HCT116 (cell line): Measurements from ENCODE around the gene C1orf35. TPM values are rescaled to one million over a fixed set of nuclear protein-coding genes. Genes with fewer than 3 reads are reported as not detected.

Experiments used
- ATAC-seq: fragments of 200-7000 bp; cut with Tn5 transposase; 2 replicates; pipeline ENCODE4 v1.9.1; 2020; ENCODE audit warnings: mild to moderate bottlenecking, moderate library complexity
- BruUV-seq: library from RNA; stranded (reverse); fragments of 400-500 nt; replicated peaks from 2 replicates; lab custom pipeline; 2021; lab: Mats Ljungman, UMichigan
- CTCF ChIA-PET: fragments of 300-600 bp; sonication (Branson Sonifier 250); formaldehyde crosslinking; loops from one replicate; lab custom pipeline; 2021; ENCODE audit warnings: antibody characterized with exemption; lab: Charles Lee
- POLR2A ChIA-PET: fragments of 300-600, 350-600 bp; sonication (Branson Sonifier 250); formaldehyde crosslinking; loops from one replicate; lab custom pipeline; 2021; ENCODE audit warnings: antibody characterized with exemption; lab: Charles Lee
- RAD21 ChIA-PET, 2 experiments: fragments of 300-600 bp; sonication (Branson Sonifier 250); formaldehyde crosslinking; loops; one replicate each; lab custom pipeline; 2023; ENCODE audit warnings: low total read pairs in 2 of 2; ENCODE audit not compliant: uncharacterized antibody in 2 of 2, unreplicated experiment in 2 of 2, low non-redundant PET in 1 of 2; lab: Charles Lee
- DNase-seq: peaks from one replicate; pipeline ENCODE4 v3.0.0-alpha.2; 2010; ENCODE audit warnings: low read depth, low spot score
- H2AFZ ChIP-seq: fragments of 200-600 bp; shearing (Covaris generic), sonication (generic); 2 replicates; pipeline ENCODE4 v1.6.1; 2017; ENCODE audit warnings: low read depth, mixed run types, mixed read lengths, antibody characterized with exemption, low read length; ENCODE audit not compliant: poor library complexity, severe bottlenecking
- H3K27ac ChIP-seq: 2 replicates; pipeline ENCODE4 v1.5.1; 2012; ENCODE audit warnings: low read depth, low read length
- H3K27me3 ChIP-seq: fragments of 200-600 bp; sonication (generic); 2 replicates; pipeline ENCODE4 v1.6.1; 2016; ENCODE audit warnings: mixed run types, low read length, mixed read lengths; ENCODE audit not compliant: insufficient read depth
- H3K36me3 ChIP-seq, 2 experiments: fragments of 200-500 bp in 1 of 2; fragments of 200-600 bp in 1 of 2; sonication (Bioruptor generic) in 1 of 2; sonication (generic) in 1 of 2; 2 replicates each; pipeline versions ENCODE4 v1.5.1 to v1.6.1; 2014 to 2016; ENCODE audit warnings: low read length in 2 of 2, inconsistent platforms in 1 of 2, mixed read lengths in 1 of 2, mixed run types in 1 of 2; ENCODE audit not compliant: insufficient read depth in 2 of 2, control insufficient read depth in 1 of 2
- H3K4me1 ChIP-seq, 2 experiments: fragments of 200-600 bp in 1 of 2; sonication (generic) in 1 of 2; 2 replicates each; pipeline versions ENCODE4 v1.5.1 to v1.6.1; 2012 to 2017; ENCODE audit warnings: low read length in 2 of 2, inconsistent platforms in 1 of 2, mild to moderate bottlenecking in 1 of 2, mixed read lengths in 1 of 2, mixed run types in 1 of 2, moderate library complexity in 1 of 2; ENCODE audit not compliant: insufficient read depth in 2 of 2, control insufficient read depth in 1 of 2
- H3K4me2 ChIP-seq: fragments of 200-600 bp; sonication (generic); 2 replicates; pipeline ENCODE4 v1.6.1; 2017; ENCODE audit warnings: mixed run types, low read length, mixed read lengths
- H3K4me3 ChIP-seq, 2 experiments: fragments of 200-600 bp in 1 of 2; sonication (generic) in 1 of 2; replicated peaks in 1 of 2; 2 replicates each; pipeline ENCODE4 v1.5.1; 2011 to 2016; ENCODE audit warnings: low read length in 2 of 2, control low read depth in 1 of 2, low read depth in 1 of 2, mild to moderate bottlenecking in 1 of 2, mixed read lengths in 1 of 2, mixed run types in 1 of 2
- H3K79me2 ChIP-seq: fragments of 200-600 bp; sonication (generic); 2 replicates; pipeline ENCODE4 v1.6.1; 2017; ENCODE audit warnings: mild to moderate bottlenecking, mixed run types, low read length, moderate library complexity, mixed read lengths; ENCODE audit not compliant: insufficient read depth
- H3K9ac ChIP-seq: fragments of 200-600 bp; sonication (generic); 2 replicates; pipeline ENCODE4 v1.6.1; 2016; ENCODE audit warnings: low read length, mixed read lengths
- H3K9me2 ChIP-seq: fragments of 200-600 bp; sonication (generic), shearing (Covaris generic); 2 replicates; pipeline ENCODE4 v1.6.1; 2017; ENCODE audit warnings: mixed run types, mild to moderate bottlenecking, moderate library complexity; ENCODE audit not compliant: insufficient read depth
- H3K9me3 ChIP-seq, 2 experiments: fragments of 200-500 bp in 1 of 2; fragments of 200-600 bp in 1 of 2; sonication (Bioruptor generic) in 1 of 2; sonication (generic) in 1 of 2; 2 replicates each; pipeline ENCODE4 v1.6.1; 2014 to 2017; ENCODE audit warnings: low read length in 2 of 2, mixed read lengths in 2 of 2, inconsistent platforms in 1 of 2, low read depth in 1 of 2, mild to moderate bottlenecking in 1 of 2, mixed run types in 1 of 2, moderate library complexity in 1 of 2; ENCODE audit not compliant: control insufficient read depth in 1 of 2, insufficient read depth in 1 of 2
- H4K20me1 ChIP-seq: fragments of 200-600 bp; sonication (generic), shearing (Covaris generic); 2 replicates; pipeline ENCODE4 v1.6.1; 2017; ENCODE audit warnings: mixed run types, mild to moderate bottlenecking, moderate library complexity; ENCODE audit not compliant: insufficient read depth
- CBX3 ChIP-seq: IDR thresholded peaks from 2 replicates; pipeline ENCODE4 v1.6.1; 2012; ENCODE audit warnings: low read depth
- EGR1 ChIP-seq: IDR thresholded peaks from 2 replicates; pipeline ENCODE4 v1.6.1; 2012; ENCODE audit warnings: low read depth
- ELF1 ChIP-seq: IDR thresholded peaks from 2 replicates; pipeline ENCODE4 v1.6.1; 2012; ENCODE audit warnings: low read depth, borderline replicate concordance
- EZH2 ChIP-seq: fragments of 200-600 bp; sonication (generic); IDR thresholded peaks from 2 replicates; pipeline ENCODE4 v1.6.1; 2017; ENCODE audit warnings: antibody characterized with exemption, mixed run types
- FOSL1 ChIP-seq: IDR thresholded peaks from 2 replicates; pipeline ENCODE4 v1.6.1; 2012; ENCODE audit warnings: low read depth
- POLR2A ChIP-seq: IDR thresholded peaks from 2 replicates; pipeline ENCODE4 v1.7.0; 2011; ENCODE audit warnings: borderline replicate concordance; ENCODE audit not compliant: insufficient read depth, insufficient read length; ENCODE audit errors: extremely low read depth
- SIN3A ChIP-seq: IDR thresholded peaks from 2 replicates; pipeline ENCODE4 v1.6.1; 2012; ENCODE audit warnings: low read depth
- TCF7L2 ChIP-seq: IDR thresholded peaks from 2 replicates; pipeline ENCODE4 v1.7.0; 2011; ENCODE audit warnings: borderline replicate concordance, inconsistent platforms; ENCODE audit not compliant: insufficient read depth, insufficient read length; ENCODE audit errors: extremely low read depth
- intact Hi-C: fragments of 100-400 bp; cut with micrococcal nuclease; formaldehyde crosslinking; loops from 2 replicates; pipeline ENCODE4 v1.10.0; 2022
- total RNA-seq: library from RNA; stranded (reverse); gene quantifications from one replicate; pipeline ENCODE4 v1.2.1, GENCODE V29; 2021; ENCODE audit not compliant: unreplicated experiment
- TF ChIP-seq, protein P1 (sequence below): IDR thresholded peaks from 2 replicates; pipeline ENCODE4 v1.6.1; 2012; ENCODE audit warnings: low read depth
- TF ChIP-seq, protein P2 (sequence below): IDR thresholded peaks from 2 replicates; pipeline ENCODE4 v1.6.1; 2012
- TF ChIP-seq, protein P3 (sequence below): IDR thresholded peaks from 2 replicates; pipeline ENCODE4 v1.6.1; 2011; ENCODE audit warnings: mild to moderate bottlenecking, low read length, moderate library complexity; ENCODE audit not compliant: insufficient replicate concordance; ENCODE audit errors: extremely low read depth

Gene C1orf35
- total RNA-seq, 1 experiment from 2014 or later = 26.1 TPM

DNA sequence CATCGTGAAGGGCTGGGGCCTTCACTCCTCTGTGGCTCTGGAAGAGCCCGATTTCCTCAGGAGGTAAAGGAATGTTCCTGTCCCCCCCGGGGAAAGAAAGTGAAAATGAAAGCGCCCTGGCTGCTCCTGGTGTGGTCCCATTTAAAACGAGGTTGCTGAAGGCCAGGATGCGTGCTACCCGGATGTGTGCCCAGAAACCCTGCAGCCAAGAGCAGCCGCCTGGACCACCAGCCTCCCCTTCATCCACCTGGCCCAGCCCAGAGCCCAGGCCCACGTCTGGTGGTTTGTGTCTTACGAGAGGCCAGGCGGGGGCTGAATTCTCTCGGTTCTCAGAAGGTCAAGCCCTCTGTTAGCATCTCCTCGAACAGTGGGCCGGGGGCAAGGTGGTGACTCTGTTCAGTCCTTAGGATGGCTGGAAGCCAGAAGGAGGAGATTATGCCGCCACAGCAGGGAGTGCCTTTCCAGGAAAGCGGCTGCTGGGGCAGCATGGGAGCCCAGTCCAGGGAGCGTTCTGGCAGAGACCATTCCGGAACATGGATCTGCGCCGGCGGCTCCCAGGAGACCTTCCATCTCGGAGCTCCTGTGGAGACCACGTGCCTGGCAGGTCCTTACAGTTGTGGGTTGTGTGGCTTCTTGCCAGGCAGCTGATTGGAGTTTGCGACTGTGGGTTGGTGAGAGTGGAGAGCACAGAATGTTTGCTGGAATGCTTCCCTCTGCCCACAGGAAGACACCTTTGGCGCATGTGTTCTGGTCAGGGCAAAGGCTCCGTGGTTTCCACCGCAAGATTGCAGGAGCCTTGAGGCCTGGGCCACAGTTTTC is 38.3 kb upstream of the C1orf35 start:
- ATAC-seq = no peak

More for the DNA sequence above, 38.3 kb upstream of the C1orf35 start:
- peaks cover 1% of the 10 kb centered on the region; the same call in 1 of the 2 replicates for H3K27me3 ChIP-seq
- peak overlapping the region; percentile 93 for H3K9ac ChIP-seq
- H2AFZ ChIP-seq = no peak overlapping the region
- H3K4me1 ChIP-seq = peaks cover 0 to 17% of the 10 kb centered on the region in 2 experiments; a peak in 3 of 4 replicates
- H3K36me3 ChIP-seq = no peaks in the 10 kb centered on the region
- ChIA-PET RAD21 (no interaction called here), POLR2A (no interaction called here), CTCF (no interaction called here)
- peak overlapping the region; percentile 99 for H3K4me2 ChIP-seq
- H3K4me3 ChIP-seq = peak overlapping the region; percentile 98
- peaks cover 58% of the 10 kb centered on the region for H3K79me2 ChIP-seq
- H3K27ac ChIP-seq = peak overlapping the region; percentile 79; the same call in 1 of the 2 replicates
- TF ChIP-seq TCF7L2 = no peak
- TF ChIP-seq, protein P1, sequence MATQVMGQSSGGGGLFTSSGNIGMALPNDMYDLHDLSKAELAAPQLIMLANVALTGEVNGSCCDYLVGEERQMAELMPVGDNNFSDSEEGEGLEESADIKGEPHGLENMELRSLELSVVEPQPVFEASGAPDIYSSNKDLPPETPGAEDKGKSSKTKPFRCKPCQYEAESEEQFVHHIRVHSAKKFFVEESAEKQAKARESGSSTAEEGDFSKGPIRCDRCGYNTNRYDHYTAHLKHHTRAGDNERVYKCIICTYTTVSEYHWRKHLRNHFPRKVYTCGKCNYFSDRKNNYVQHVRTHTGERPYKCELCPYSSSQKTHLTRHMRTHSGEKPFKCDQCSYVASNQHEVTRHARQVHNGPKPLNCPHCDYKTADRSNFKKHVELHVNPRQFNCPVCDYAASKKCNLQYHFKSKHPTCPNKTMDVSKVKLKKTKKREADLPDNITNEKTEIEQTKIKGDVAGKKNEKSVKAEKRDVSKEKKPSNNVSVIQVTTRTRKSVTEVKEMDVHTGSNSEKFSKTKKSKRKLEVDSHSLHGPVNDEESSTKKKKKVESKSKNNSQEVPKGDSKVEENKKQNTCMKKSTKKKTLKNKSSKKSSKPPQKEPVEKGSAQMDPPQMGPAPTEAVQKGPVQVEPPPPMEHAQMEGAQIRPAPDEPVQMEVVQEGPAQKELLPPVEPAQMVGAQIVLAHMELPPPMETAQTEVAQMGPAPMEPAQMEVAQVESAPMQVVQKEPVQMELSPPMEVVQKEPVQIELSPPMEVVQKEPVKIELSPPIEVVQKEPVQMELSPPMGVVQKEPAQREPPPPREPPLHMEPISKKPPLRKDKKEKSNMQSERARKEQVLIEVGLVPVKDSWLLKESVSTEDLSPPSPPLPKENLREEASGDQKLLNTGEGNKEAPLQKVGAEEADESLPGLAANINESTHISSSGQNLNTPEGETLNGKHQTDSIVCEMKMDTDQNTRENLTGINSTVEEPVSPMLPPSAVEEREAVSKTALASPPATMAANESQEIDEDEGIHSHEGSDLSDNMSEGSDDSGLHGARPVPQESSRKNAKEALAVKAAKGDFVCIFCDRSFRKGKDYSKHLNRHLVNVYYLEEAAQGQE = no peak
- TF ChIP-seq POLR2A = no peak
- TF ChIP-seq ELF1 = no peak
- TF ChIP-seq, protein P2, sequence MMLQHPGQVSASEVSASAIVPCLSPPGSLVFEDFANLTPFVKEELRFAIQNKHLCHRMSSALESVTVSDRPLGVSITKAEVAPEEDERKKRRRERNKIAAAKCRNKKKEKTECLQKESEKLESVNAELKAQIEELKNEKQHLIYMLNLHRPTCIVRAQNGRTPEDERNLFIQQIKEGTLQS = no peak
- no peak for TF ChIP-seq EGR1
- TF ChIP-seq CBX3 = no peak
- TF ChIP-seq SIN3A = no peak
- TF ChIP-seq FOSL1 = no peak
- no peak for TF ChIP-seq EZH2
- TF ChIP-seq, protein P3, sequence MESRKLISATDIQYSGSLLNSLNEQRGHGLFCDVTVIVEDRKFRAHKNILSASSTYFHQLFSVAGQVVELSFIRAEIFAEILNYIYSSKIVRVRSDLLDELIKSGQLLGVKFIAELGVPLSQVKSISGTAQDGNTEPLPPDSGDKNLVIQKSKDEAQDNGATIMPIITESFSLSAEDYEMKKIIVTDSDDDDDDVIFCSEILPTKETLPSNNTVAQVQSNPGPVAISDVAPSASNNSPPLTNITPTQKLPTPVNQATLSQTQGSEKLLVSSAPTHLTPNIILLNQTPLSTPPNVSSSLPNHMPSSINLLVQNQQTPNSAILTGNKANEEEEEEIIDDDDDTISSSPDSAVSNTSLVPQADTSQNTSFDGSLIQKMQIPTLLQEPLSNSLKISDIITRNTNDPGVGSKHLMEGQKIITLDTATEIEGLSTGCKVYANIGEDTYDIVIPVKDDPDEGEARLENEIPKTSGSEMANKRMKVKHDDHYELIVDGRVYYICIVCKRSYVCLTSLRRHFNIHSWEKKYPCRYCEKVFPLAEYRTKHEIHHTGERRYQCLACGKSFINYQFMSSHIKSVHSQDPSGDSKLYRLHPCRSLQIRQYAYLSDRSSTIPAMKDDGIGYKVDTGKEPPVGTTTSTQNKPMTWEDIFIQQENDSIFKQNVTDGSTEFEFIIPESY = no peak
- no peaks in the 10 kb centered on the region for H3K9me2 ChIP-seq
- H3K9me3 ChIP-seq = no peaks in the 10 kb centered on the region
- no peaks in the 10 kb centered on the region for H4K20me1 ChIP-seq
- intact Hi-C loops = loop anchor here (2.0 kb wide), 1 partner anchor 33 kb away; the partner anchor contains the start of gene MRPL55
- DNase-seq = no peak
- BruUV-seq = no TSS peak
